Spleen (tissue), 7 donors: ENCODE measurements around the gene OR52E2.

Experiments
- CTCF ChIP-seq, 11 experiments: fragments of 200-600 bp in 7 of 11; fragments of 450-650 bp in 4 of 11; sonication (generic) in 4 of 11; IDR thresholded peaks in 8 of 11; conservative IDR thresholded peaks in 3 of 11; 1 replicate in 7 of 11; 2 replicates in 4 of 11; pipeline versions ENCODE4 v1.4.0 to v1.8.0; 2016 to 2021; ENCODE audit warnings: antibody characterized with exemption in 11 of 11, inconsistent platforms in 4 of 11, mild to moderate bottlenecking in 1 of 11
- POLR2AphosphoS5 ChIP-seq, 3 donors: sonication (generic); formaldehyde crosslinking; IDR thresholded peaks; one replicate each; pipeline ENCODE4 v1.5.1; 2017; ENCODE audit warnings: antibody characterized with exemption in 3 of 3
- donor health status: DM: no; HTN: no; CAD: no; lungs with moderate emphysema.
- donor health status: DM: no; HTN: no; CAD: no.
- donor health status: DM: no; HTN: no; CAD: no.

GRCh38 chr11:5059391-5059790 lies at the start of gene OR52E2:
- TF ChIP-seq POLR2AphosphoS5 (IDR thresholded peaks at IDR 0.05) (no peak), CTCF (IDR thresholded peaks at IDR 0.05 in 8 of 11, conservative IDR thresholded peaks at IDR 0.05 in 3 of 11) (no peak)
